ENCODE results near the gene ALG12. TPM values are rescaled to one million over a fixed set of nuclear protein-coding genes. Genes with fewer than 3 reads are reported as not detected.
A peak's percentile ranks its signal among the peaks of the same experiment; 100 is the strongest.
"Not testable (repeated sequence)": the region's sequence is repeated elsewhere in the genome, so short reads cannot be mapped to it uniquely, and the experiment has no call there.

ALG12 gene
- total RNA-seq, 1 donor from 2014 or later: 14.6 TPM

DNA sequence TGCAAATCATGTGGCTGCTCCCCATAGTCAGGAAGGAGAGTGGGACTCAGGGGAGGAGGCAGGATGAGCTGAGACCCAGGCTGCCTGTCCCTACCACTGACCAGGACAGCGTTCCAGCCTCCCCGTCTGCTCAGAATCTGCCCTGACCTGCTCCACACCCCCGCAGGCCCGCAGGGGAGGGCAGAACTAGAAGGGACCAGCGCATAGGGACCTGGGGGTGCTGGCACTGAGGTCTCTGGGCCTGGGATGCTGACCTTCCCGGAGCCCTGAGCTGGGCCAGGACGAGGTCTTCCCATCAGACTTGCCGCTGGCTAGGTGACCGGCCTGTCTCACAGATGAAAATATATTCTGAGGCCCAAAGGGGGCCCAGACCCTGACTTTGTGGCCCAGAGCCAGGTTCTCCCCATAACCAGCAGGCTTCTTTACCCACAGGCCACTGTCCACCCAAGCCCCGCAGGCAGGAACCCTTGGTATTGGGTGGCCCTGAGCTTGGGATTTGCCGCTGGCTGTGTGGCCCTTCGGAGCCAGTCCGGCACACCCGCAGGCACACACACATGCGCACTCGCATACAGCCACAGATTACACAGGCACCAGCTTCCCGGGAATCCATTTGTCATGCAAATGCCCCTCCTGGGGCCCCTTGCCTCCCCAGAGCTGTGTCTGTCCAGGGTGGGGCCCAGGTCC is 28.5 kb upstream of the ALG12 start:
- no peak for DNase-seq (ENCODE audit: low read depth, low spot score)

DNA sequence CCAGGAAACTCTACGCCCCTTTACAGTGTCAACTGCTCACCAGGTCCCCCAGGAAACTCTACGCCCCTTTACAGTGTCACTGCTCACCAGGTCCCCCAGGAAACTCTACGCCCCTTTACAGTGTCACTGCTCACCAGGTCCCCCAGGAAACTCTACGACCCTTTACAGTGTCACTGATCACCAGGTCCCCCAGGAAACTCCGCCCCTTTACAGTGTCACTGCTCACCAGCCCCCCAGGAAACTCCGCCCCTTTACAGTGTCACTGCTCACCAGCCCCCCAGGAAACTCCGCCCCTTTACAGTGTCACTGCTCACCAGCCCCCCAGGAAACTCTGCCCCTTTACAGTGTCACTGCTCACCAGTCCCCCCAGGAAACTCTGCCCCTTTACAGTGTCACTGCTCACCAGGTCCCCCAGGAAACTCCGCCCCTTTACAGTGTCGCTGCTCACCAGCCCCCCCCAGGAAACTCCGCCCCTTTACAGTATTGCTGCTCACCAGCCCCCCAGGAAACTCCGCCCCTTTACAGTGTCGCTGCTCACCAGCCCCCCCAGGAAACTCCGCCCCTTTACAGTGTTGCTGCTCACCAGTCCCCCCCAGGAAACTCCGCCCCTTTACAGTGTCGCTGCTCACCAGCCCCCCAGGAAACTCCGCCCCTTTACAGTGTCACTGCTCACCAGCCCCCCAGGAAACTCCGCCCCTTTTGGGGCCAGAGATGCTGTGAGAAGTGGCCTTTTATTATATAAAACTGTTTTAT is 27.0 kb upstream of the ALG12 start:
- DNase-seq (ENCODE audit: low read depth, low spot score): not testable (repeated sequence)

DNA sequence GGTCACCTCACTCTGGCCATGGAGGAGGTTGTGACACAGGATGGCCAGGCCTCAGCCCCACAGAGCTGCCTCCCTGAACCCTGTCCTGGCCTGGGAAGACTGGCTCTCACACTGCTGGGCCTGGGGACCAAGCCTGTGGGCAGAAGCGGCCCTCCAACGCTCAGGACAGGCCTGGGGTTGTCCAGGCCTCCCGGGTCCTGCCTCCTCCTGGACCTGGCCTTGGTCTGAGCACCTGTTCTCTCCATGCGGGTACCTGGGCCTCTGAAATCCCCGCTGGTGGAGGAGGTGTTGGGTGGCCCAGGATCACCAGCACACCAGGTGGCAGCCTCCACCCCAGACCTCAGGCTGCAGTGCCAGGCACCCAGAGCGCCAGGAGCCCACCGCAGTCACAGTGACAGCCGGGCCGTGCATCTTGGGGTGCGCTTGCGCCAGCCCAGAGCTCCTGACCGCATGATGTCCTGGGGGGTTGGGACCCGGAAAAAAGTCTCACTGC is 26.2 kb upstream of the ALG12 start:
- DNase-seq (ENCODE audit: low read depth, low spot score): no peak

DNA sequence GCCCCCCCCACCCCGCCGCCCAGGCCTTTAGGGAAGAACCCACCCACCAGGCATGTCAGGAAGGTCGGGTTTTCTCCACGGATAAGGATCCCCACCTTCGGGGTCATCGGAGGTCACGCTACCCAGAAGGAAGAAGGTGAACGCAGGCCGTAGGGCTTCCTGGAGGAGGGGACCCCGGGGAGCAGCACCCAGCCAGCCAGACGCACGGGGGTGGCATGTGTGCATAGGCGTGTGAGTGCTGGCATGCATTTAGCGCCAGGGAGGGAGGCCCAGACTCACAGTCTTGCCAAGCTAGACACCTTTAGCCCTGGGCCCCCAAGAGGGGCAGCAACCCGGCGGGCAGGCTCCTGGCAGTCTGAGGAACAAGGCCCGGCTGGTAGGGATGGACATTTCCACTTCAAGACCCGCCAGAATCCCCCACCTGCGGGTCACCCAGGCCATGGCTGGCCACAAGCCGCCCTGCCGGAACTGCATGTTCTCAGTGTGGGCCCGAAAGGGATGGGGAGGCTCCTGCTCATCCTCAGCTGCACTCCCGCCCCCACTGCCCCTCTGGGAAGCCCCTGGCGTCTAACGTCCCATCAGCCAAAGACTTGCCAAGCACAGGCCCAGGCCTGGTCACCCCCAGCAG is 25.6 kb upstream of the ALG12 start:
- DNase-seq (ENCODE audit: low read depth, low spot score): no peak

DNA sequence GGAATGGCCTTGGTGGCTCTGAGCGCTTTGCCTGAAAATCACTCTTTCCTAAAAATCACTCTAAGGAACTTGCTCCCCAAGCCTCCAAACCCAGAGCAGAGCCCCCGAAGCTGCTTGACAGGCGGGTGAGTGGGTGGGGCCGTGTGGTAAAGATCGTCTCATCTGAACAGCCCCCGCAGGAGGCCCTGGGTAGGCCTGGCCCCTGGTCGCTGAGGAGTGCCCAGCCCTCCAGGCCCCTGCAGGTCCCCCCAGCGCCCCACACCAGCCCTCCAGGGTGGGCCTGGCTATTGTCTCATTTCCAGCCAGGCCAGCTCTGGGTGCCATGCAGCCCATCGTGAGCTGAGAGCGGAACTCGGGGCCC is 25.1 kb upstream of the ALG12 start:
- no peak for DNase-seq (ENCODE audit: low read depth, low spot score)

DNA sequence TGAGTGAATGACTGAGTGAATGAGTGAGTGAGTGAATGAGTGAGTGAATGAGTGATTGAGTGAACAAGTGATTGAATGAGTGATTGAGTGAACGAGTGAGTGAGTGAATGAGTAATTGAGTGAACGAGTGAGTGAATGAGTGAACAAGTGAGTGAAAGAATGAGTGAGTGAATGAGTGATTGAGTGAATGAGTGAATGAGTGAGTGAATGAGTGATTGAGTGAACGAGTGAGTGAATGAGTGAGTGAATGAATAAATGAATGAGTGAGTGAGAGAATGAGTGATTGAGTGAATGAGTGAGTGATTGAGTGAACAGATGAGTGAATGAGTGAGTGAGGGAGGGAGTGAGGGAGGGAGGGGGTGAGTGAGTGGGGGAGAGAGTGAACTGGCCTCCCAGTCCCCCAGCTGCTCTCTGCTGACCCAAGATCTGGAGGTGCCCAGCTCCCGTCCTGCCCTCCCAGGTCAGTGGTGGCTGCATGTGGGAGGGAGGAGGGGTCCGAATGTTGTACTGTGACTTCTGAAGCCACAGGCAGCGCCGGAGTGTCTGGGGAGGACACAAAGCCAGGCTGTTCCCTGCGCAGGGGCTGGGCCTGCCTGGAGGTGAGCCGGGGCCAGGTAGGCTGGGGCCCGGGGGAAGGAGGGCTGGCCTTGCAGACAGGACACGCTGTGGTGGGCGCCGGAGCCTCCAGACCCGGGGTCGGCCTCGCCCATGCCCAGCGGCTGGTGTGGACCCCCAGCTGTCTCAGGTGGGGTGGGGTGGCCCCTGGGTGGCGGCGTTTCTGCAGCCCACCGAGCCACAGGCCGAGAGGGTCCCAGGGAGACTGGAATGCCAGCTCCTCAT is 24.5 kb upstream of the ALG12 start:
- no peak for DNase-seq (ENCODE audit: low read depth, low spot score)

DNA sequence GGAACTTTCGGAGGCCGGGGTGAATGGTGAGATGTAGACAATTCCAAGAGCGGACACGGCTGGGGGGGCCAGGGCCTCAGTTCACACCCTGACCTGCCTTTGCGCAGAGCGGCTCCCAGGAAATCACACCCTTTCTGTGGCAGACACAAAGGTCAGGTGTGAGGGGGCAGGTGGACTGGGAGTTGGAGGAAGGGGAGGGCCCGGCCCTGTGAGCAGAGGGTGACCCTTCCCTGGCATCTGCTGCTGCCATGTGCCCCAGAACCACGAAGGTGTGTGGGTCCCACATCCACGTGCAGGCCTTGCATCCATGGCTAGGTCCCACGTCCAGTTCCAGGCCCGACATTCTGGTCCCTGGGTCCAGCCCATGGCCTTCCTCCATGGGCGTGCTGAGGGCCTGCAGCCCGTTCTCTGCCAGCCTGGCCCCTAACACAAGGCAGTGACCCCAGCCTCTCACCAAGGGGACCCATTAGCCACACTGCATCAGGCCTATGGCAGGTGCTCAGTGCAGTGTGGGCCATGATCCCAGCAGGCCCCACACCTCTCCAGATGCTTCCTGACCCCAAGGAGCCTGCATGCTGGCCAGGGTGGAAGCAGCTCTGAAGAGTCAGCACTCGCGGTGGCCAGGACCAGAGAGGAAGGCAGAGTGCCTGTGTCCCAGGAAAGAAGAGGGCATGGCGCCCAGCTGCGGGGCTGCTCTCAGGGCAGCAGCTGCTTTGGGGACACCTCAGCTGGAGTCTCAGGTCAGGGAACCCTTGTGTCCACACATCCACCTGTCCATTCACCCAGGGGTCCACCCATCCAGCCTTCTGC is 23.5 kb upstream of the ALG12 start:
- DNase-seq (ENCODE audit: low read depth, low spot score): no peak

DNA sequence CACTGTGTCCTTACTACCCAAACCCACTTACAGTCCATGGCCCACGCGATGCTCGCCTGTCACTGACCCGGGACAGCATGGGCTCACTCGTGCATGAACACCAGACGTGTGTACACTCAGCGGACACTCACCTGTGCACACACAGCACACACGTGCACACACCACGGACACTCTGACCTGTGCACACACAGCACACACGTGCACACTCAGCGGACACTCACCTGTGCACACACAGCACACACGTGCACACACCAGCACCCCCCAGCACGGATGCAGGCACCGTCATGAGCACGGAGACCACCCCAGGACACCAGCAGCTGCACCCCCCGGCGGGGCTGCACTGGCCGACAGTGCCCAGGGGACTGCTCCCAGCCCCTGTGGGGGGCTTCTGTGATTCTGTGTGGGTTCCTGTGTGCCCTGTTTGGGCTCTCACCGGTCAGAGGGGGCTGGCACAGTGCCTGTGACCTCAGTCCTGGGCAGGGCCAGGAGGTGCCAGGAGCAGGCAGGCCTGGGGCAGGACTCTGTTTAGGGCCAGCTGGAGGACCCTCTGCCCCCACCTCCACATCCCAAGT is 20.4 kb upstream of the ALG12 start:
- no peak for DNase-seq (ENCODE audit: low read depth, low spot score)

DNA sequence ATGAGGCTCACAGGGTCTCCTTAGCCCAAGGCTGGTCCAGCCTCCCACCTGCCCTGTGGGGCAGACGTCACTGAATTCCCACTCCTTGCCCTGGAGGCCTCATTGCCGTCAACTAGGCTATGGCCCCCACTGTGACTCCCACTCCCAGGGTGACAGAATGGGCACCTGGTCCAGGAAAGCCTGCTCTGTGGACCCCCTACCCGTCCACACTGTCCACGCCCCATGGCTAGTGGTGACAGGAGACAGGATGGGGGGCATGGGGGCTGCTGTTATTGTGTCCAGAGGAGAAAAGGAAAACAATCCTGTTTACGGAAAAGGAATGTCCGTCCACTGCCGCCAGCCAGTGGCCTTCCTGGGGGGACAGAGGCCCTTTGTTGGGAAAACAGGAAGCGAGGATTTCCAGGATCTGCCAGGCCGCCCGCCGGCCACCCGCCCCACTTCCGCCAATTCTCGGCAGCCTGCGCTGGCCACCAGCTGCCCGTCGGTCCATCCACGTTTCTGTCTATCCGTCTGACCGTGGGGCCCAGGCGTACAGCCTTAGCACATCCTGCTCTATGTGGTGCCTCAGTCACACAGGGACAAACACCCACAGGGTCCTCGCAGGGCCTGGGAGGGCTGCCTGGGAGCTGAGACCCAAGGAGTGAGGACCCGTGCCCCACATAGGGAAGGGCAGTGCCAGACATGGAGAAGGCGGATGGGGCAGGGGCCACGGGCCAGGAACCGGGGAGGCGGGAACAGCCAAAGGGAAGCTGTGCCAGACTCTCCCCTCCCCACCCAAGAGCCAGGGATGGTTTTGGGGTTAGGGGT is 19.7 kb upstream of the ALG12 start:
- DNase-seq (ENCODE audit: low read depth, low spot score): no peak

DNA sequence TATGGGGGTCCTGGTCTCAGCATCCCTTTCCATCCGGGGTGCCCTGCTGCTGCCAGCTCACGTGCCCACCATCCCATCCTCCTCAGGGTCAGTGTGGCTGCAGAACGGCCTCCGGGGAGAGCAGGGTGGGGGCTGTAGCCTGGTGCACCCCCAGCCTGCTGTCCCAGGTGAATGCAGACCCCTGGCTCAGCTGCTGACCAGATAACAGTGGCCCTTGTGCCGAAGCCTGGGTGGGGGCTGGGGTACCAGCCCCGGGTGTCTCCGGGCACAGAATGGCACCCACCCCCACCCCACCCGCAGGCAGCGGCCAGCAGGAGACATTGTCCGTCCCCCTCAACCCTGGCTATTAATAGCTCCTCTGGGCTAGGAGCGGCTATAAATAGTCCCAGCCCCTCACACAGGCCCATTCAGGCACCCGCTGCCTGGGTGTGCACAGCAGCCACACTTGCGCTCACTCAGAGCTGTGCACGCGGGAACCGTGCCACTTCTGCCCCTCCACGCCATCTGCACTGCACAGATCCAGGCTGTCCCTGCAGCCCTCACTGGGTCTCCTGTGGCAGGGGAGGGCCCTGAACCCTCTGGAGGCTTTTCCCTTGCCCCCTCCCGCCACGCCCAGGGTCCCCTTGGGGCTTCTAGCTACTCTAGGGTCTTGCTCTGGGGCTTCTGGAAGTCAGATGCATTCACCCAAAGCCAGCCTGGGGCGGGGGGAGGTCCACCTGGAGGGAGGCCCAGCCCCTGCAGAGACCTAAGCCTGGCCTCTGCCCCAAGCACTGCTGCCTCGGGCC is 18.9 kb upstream of the ALG12 start:
- DNase-seq (ENCODE audit: low read depth, low spot score): no peak

DNA sequence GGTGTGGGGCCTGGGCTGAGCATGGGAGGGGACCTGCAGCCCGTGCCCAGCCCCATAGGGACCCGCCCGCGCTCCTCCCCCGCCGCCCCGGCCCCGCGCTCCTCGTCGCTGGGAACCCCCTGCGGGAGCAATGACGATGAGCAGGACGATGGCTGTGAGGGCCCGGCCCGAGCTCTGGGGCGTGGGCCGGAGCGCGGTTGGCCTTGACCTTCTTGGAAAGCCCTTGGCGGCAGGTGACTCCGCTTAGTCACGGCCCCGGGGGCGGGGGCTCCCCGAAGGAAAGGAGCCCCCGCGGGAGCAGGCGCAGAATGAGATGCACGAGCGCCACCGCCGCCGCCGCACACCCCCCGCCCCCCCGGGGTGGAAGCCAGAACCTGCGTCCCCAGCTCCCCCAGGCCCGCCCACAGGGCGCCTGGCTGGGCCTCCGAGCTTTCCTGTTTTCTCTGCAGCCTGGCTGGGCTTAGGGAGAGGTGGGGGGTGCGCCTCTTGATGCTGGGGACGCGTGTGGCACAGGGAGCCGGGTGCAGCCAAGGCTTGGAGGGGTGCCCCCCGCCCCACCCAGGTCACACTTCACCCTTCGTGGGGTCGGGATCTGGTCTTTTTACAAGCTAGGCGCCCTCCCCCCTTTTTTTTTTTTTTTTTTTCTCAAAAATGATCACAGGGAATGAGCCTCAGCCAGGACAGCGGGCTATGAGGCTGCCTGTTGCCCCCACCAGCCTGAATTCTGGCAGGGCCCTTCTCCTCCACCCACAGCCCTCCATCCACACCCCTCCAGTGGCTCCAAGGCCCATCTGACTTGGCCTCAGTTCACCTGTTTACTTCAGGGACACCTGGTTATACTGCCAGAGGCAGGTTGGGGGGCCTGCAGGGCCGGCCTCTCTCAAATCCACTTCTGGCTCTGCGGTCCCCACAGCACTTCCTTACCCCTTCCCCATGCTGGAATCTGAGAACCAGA is 18.1 kb upstream of the ALG12 start:
- DNase-seq (ENCODE audit: low read depth, low spot score): peak; percentile 91

DNA sequence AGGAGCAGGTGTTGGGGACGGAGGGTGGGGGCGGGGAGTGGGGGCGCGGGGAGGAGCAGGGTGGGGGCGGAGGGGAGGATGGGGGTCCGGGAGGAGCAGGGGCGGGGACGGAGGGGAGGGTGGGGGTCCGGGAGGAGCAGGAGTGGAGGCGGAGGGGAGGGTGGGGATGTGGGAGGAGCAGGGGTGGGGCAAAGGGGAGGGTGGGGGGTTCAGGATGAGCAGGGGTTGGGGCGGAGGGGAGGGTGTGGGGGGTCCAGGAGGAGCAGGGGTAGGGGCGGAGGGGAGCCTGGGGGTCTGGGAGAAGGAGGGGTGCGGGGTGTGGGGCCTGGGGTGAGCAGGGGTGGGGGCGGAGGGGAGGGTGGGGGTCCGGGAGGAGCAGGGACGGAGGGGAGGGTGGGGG is 17.3 kb upstream of the ALG12 start:
- no peak for DNase-seq (ENCODE audit: low read depth, low spot score)

DNA sequence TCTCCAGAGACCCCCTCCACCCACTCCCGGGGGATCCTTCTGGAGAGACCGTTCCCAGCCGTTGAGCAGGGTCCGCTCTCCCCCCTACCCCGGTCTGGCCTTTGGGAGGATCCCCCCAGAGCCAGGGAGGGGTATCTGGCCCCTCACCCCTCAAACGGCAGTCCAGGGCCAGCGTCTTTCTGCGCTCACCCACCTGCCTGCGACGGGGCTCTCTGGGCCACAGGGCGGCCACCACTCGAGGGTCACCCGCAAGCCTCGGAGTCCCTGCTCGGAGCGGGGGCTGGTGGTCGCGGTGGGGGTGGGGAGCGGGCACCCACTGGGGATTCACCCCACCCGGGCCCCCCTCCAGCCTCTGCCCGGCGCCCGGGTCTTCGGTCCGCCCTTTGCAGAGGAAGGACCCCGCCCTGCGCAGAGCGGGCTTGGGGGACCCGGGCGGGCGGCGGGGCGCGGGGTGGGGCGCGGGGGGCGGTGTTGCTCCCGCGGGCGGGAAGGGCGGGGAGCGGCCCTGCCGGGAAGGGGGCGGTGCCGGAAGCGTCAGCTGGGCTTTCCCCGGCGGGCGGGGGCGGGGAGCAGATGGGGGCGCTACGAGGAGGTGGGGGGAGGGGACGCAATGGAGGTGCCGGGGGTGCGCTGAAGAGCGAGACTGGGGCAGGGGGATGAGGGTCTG is 16.8 kb upstream of the ALG12 start:
- no peak for DNase-seq (ENCODE audit: low read depth, low spot score)

DNA sequence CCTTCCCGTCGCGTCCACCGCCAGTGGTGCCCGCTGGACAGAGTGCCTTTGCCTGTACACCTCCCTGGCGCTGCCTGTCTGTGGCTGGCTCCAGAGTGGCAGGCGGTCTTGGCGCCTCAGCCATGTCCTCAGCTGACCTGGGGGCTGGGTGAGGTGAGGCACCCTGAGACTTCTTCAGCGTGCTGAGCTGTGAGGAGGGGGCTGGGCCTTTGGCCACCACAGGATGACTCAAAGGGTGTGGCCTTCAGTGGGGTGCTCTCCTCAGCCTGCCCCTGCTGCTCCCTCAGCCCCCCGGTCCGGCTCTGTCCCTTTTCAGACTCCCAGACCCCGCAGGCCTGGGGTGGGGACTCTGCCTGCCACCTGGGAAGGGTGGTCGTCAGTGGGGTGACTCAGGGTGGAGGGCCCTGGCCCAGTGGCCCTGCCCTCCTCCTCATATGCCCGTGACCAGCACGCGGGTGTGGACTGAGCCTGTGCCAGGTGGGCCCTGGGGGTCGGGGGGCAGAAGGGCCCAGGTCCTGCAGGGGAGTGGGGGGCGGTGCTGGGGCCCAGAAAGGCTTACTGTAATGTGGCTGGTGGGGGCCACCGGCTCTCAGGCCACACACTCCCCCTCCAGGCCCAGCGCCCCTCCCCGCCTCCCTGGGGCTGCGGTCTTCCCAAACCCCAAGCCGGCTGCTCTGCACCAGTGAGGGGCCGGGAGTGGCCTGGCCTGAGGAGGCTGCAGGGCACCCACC is 16.1 kb upstream of the ALG12 start:
- DNase-seq (ENCODE audit: low read depth, low spot score): no peak

DNA sequence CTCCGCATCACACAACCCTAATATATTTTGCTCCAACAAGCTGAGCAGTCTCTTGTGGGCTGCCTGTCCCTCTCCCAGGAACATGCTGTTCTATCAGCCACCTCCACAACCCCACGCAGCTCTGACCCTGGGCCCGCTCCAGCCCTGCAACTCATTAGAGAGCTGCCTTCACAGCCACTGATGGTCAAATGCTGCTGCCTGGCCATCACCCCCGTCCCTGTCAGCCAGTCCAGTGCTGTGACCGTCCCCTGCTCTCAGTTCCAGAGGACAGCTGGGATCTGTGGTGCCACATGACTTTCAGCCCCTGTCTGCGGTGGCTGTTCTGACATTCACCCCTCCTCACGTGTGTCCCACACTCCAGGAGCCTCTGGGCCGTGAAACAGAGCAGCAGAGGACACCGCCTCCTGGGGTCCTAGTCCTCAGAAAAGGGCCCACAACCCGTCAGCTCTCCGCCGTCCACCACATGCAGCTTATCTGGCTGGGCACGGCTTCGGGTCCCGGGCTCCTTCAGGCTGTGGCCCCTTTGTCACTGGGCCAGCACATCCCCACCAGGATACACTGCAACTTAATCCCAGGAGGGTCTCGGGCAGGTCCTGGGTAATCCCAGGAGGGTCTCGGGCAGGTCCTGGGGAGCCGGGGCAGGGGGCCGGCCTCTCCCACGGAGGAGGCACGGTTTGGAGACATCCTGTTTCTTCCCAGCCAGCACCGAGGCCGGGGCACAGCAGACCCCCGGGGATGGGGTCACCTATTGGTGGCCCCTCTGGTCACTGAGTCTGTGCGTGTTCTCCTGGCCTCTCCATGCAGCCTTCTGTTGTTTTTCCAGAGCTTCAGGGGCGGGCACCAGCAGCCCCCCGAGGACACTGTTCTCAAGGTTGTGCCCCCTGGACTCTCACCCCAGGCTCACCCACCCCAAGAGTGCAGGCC is 15.3 kb upstream of the ALG12 start:
- no peak for DNase-seq (ENCODE audit: low read depth, low spot score)
